ENCODE data around the gene TFCP2. TPM values are rescaled to one million over a fixed set of nuclear protein-coding genes. Genes with fewer than 3 reads are reported as not detected.
A peak's percentile ranks its signal among the peaks of the same experiment; 100 is the strongest.
"Not testable (repeated sequence)": the region's sequence is repeated elsewhere in the genome, so short reads cannot be mapped to it uniquely, and the experiment has no call there.

The TFCP2 gene
- total and polyA plus RNA-seq, 2 of the 13 experiments (the other 11 are each of a cell fraction or from before 2014, with no cell fraction given), result 7.6 to 10.0 TPM

DNA sequence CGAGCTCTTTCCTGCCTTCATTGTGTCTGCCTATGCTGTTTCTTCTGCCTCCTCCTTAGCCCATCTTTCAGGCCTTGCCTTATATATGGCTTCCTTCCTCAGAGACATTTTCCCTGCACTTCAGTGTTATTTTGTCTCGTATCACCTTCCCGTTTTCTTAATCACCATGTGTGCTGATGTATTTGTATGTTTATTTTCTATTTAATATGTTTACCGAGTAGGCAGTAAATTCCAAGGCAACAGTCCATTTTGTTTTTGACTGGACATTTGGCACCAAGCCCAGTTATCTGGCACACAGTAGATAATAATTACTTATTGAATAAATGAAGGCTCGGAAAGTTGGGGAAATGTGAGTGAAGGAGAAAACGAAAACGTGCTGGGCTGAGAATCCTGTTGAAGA is 49.5 kb upstream of the TFCP2 start:
- Histone ChIP-seq H3K4me3 (replicated peaks in 1 of 3; ENCODE audit: insufficient read depth in 1 of 3, low read depth in 2 of 3, low read length in 3 of 3) (no peak overlapping the region), H3K9me3 (ENCODE audit: low read length) (no peaks in the 10 kb centered on the region), H3K36me3 (replicated peaks in 1 of 2; ENCODE audit: control insufficient read depth in 1 of 2, insufficient read depth in 2 of 2, low read length in 2 of 2) (no peaks in the 10 kb centered on the region), H3K27me3 (ENCODE audit: control insufficient read depth in 1 of 2, insufficient read depth in 2 of 2, low read length in 2 of 2) (no peaks in the 10 kb centered on the region; a peak in 1 of 5 replicates), H3K79me2 (ENCODE audit: insufficient read depth, low read length) (no peaks in the 10 kb centered on the region), H3K9ac (ENCODE audit: insufficient read depth, low read depth, low read length) (no peak overlapping the region), H2AFZ (ENCODE audit: low read length) (no peak overlapping the region), H3K27ac (ENCODE audit: extremely low read length, insufficient read depth, low read length) (no peak overlapping the region), H3K4me2 (ENCODE audit: low read depth, low read length) (no peak overlapping the region), H4K20me1 (ENCODE audit: insufficient read depth, low read length) (no peaks in the 10 kb centered on the region), H3K4me1 (ENCODE audit: insufficient read depth, low read length) (peaks cover 16% of the 10 kb centered on the region)
- DNase-seq (ENCODE audit: low spot score) (no peak), FAIRE-seq (no peak), ATAC-seq (no peak)
- intact Hi-C loops (cut with micrococcal nuclease; ENCODE audit: unreplicated experiment) (no loop called here), in situ Hi-C loops (cut with HindIII; ENCODE audit: extremely low pct_ligation_motif_present, low pct_unique_long_range_greater_than_20kb) (no loop called here)
- POLR2A ChIA-PET, result interaction anchor here (2.3 kb wide), 1 partner anchor 8 kb away, joined by 4 read pairs; no protein-coding TSS in a partner anchor
- WGBS (ENCODE audit: low lambda C conversion rate), result 45% methylated on average over 7 of the region's 7 CpGs
- TF ChIP-seq IKZF1 (IDR thresholded peaks at IDR 0.05) (no peak), ZSCAN21 (CRISPR knock-in tag; IDR thresholded peaks at IDR 0.05; ENCODE audit: borderline replicate concordance) (no peak), ZNF567 (CRISPR knock-in tag; IDR thresholded peaks at IDR 0.05; ENCODE audit: borderline replicate concordance) (no peak)
- TF ChIP-seq, protein P1, sequence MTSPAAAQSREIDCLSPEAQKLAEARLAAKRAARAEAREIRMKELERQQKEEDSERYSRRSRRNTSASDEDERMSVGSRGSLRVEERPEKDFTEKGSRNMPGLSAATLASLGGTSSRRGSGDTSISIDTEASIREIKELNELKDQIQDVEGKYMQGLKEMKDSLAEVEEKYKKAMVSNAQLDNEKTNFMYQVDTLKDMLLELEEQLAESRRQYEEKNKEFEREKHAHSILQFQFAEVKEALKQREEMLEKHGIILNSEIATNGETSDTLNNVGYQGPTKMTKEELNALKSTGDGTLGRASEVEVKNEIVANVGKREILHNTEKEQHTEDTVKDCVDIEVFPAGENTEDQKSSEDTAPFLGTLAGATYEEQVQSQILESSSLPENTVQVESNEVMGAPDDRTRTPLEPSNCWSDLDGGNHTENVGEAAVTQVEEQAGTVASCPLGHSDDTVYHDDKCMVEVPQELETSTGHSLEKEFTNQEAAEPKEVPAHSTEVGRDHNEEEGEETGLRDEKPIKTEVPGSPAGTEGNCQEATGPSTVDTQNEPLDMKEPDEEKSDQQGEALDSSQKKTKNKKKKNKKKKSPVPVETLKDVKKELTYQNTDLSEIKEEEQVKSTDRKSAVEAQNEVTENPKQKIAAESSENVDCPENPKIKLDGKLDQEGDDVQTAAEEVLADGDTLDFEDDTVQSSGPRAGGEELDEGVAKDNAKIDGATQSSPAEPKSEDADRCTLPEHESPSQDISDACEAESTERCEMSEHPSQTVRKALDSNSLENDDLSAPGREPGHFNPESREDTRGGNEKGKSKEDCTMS (CRISPR knock-in tag; conservative IDR thresholded peaks at IDR 0.05), result no peak
- TF ChIP-seq, protein P2, sequence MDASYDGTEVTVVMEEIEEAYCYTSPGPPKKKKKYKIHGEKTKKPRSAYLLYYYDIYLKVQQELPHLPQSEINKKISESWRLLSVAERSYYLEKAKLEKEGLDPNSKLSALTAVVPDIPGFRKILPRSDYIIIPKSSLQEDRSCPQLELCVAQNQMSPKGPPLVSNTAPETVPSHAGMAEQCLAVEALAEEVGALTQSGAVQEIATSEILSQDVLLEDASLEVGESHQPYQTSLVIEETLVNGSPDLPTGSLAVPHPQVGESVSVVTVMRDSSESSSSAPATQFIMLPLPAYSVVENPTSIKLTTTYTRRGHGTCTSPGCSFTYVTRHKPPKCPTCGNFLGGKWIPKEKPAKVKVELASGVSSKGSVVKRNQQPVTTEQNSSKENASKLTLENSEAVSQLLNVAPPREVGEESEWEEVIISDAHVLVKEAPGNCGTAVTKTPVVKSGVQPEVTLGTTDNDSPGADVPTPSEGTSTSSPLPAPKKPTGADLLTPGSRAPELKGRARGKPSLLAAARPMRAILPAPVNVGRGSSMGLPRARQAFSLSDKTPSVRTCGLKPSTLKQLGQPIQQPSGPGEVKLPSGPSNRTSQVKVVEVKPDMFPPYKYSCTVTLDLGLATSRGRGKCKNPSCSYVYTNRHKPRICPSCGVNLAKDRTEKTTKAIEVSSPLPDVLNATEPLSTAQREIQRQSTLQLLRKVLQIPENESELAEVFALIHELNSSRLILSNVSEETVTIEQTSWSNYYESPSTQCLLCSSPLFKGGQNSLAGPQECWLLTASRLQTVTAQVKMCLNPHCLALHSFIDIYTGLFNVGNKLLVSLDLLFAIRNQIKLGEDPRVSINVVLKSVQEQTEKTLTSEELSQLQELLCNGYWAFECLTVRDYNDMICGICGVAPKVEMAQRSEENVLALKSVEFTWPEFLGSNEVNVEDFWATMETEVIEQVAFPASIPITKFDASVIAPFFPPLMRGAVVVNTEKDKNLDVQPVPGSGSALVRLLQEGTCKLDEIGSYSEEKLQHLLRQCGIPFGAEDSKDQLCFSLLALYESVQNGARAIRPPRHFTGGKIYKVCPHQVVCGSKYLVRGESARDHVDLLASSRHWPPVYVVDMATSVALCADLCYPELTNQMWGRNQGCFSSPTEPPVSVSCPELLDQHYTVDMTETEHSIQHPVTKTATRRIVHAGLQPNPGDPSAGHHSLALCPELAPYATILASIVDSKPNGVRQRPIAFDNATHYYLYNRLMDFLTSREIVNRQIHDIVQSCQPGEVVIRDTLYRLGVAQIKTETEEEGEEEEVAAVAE (CRISPR knock-in tag; IDR thresholded peaks at IDR 0.05; ENCODE audit: borderline replicate concordance), result no peak
- CTCF ChIA-PET (ENCODE audit: low intra/inter-chr PET ratio, low total read pairs), result no interaction called here
- BruUV-seq (replicated peaks), result no TSS peak

DNA sequence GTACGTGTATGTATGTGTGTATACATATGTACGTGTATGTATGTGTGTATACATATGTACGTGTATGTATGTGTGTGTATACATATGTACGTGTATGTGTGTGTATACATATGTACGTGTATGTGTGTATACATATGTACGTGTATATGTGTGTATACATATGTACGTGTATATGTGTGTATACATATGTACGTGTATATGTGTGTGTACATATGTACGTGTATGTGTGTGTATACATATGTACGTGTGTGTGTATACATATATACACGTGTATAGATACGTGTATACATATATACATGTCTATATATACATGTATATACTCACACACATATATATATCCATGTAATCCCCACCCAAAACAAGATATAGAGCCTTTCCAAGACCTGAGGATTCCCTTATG is 46.9 kb upstream of the TFCP2 start:
- FAIRE-seq; H3K9me3 ChIP-seq (ENCODE audit: low read length); BruUV-seq (replicated peaks); H3K9ac ChIP-seq (ENCODE audit: insufficient read depth, low read depth, low read length); CTCF ChIA-PET (ENCODE audit: low intra/inter-chr PET ratio, low total read pairs); ATAC-seq; H3K79me2 ChIP-seq (ENCODE audit: insufficient read depth, low read length); H4K20me1 ChIP-seq (ENCODE audit: insufficient read depth, low read length); H3K27ac ChIP-seq (ENCODE audit: extremely low read length, insufficient read depth, low read length); H3K36me3 ChIP-seq (replicated peaks in 1 of 2; ENCODE audit: control insufficient read depth in 1 of 2, insufficient read depth in 2 of 2, low read length in 2 of 2); H3K27me3 ChIP-seq (ENCODE audit: control insufficient read depth in 1 of 2, insufficient read depth in 2 of 2, low read length in 2 of 2); DNase-seq (ENCODE audit: low spot score); H2AFZ ChIP-seq (ENCODE audit: low read length); in situ Hi-C loops (cut with HindIII; ENCODE audit: extremely low pct_ligation_motif_present, low pct_unique_long_range_greater_than_20kb): not testable (repeated sequence)
- WGBS (ENCODE audit: low lambda C conversion rate), result 88% methylated on average over 12 of the region's 12 CpGs
- POLR2A ChIA-PET, result interaction anchor here (1.2 to 2.3 kb wide), 2 partner anchors 11 to 19 kb away, joined by 4 to 5 read pairs; partner anchors contain the start of gene DAZAP2
- intact Hi-C loops (cut with micrococcal nuclease; ENCODE audit: unreplicated experiment), result loop anchor here (2.0 kb wide), 1 partner anchor 47 kb away; the partner anchor contains the start of gene TFCP2
- Histone ChIP-seq H3K4me2 (ENCODE audit: low read depth, low read length) (peak overlapping the region; percentile 99), H3K4me1 (ENCODE audit: insufficient read depth, low read length) (peaks cover 16% of the 10 kb centered on the region), H3K4me3 (replicated peaks in 1 of 3; ENCODE audit: insufficient read depth in 1 of 3, low read depth in 2 of 3, low read length in 3 of 3) (peak overlapping the region in 1 of 3 experiments; percentile 79; a peak in 1 of 6 replicates)

All from HepG2 (cell line).